GM13976 (cell line): ENCODE data around the gene POLR2L.

Experiments
- DNase-seq: peaks from one replicate; pipeline ENCODE4 v3.0.0; 2012; ENCODE audit warnings: low spot score
- in situ Hi-C: fragments of 300-500 bp; cut with MboI; formaldehyde crosslinking; loops from one replicate; pipeline ENCODE4 v1.12.0; 2022; ENCODE audit warnings: low sequenced_read_pairs, mixed read lengths, inconsistent platforms; ENCODE audit not compliant: unreplicated experiment
- TF ChIP-seq, protein P1 (sequence below): IDR thresholded peaks from 2 replicates; pipeline ENCODE4 v1.5.1; 2012; ENCODE audit warnings: borderline replicate concordance, mild to moderate bottlenecking; ENCODE audit not compliant: insufficient read depth; ENCODE audit errors: extremely low read depth, missing control alignments, control extremely low read depth

POLR2L gene

GRCh38 chr11:836274-836673 lies 6.1 kb downstream of the POLR2L start:
- TF ChIP-seq, protein P1, sequence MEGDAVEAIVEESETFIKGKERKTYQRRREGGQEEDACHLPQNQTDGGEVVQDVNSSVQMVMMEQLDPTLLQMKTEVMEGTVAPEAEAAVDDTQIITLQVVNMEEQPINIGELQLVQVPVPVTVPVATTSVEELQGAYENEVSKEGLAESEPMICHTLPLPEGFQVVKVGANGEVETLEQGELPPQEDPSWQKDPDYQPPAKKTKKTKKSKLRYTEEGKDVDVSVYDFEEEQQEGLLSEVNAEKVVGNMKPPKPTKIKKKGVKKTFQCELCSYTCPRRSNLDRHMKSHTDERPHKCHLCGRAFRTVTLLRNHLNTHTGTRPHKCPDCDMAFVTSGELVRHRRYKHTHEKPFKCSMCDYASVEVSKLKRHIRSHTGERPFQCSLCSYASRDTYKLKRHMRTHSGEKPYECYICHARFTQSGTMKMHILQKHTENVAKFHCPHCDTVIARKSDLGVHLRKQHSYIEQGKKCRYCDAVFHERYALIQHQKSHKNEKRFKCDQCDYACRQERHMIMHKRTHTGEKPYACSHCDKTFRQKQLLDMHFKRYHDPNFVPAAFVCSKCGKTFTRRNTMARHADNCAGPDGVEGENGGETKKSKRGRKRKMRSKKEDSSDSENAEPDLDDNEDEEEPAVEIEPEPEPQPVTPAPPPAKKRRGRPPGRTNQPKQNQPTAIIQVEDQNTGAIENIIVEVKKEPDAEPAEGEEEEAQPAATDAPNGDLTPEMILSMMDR: no peak
- DNase-seq: no peak
- in situ Hi-C loops: no loop called here

- TF ChIP-seq, protein P1: no peak
- DNase-seq: no peak
- in situ Hi-C loops: no loop called here
Measured at GRCh38 chr11:834371-835316, 7.7 kb downstream of the POLR2L start.

DNA sequence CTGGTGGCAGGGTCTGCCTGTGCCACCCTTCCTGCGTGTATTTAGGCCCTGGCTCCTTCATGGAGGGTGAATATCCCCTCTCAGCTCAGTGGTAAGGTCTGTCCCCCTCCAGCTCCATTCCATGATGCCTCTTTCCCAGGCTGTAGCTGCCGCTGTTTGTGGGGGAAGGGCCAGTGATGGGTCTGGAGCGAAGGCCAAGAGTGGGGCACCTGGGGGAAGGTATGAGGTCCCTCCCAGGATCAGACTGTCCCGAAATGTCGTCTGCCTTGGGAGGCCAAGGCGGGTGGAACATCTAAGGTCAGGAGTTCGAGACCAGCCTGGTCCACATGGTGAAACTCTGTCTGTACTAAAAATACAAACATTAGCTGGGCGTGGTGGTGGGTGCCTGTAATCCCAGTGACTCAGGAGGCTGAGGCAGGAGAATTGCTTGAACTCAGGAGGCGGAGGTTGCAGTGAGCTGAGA lies 8.4 kb downstream of the POLR2L start:
- TF ChIP-seq, protein P1: no peak
- in situ Hi-C loops: no loop called here
- DNase-seq: no peak

DNA sequence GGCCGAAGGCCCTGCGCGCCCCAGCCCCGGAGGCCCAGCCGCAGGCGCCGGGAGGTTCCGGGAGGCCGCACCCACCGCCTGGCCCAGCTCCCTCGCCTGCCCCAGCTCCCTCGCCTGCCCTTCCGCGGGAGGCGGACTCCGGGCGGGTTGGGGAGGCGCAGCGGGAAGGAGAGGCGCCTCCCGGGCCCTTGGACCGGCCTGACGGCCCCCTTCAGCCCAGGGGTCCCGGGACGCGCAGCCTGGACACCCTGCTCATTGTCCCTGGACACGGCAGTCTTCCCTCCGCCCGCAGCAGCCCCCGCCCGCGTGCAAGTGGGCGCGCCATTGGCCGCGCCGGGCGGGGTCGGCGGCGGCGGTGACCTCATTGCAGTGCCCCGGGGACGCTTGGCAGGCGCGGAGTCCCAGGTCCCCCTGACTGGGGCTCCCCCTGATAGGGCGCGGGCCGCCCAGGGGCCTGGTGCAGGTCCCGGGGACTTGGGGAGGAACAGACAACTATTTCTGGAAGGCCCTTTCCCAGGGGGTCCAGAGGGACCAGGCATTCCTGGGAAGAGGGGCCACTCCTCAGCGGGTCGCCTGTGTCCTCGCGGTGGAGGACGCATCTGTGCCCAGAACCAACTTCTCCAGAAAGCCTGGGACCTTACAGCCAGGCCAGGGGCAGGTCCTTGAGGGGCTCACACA lies 9.1 kb downstream of the POLR2L start:
- in situ Hi-C loops: no loop called here
- DNase-seq: peak; percentile 76
- TF ChIP-seq, protein P1: no peak

DNA sequence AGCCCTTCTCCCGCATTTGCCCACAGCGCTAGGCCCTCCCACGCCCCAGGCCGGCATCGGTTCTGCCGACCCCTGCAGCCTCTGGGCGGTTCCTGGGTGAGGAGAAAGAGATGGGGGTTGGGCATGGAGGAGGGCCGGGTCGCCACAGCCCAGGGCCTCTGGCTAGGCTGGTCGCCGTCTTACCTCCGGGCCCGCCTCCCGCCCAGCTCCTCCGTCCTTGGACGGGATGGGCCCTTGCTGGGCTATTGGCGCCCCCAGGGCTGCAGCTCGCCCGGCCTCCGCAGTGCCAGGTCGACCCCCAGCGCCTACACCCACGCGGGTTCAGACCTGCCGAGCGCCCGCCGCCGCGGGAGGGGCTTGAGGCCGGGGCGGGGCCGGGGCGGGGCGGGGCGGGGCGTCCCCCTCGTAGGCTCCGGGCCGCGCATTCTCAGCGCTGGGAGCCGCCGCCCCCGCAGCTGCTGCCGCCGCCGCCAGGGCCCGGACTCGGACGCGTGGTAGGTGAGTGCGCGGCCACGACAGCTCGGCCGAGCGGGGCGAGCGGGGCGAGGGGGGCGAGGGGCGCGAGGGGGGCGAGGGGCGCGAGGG lies 9.7 kb downstream of the POLR2L start, which contains the start of gene CD151:
Gene CD151, plus strand, starts transcription at position 424 of the 585 bp plus-strand sequence. CDS start 3,118 bp downstream, outside the sequence.
- TF ChIP-seq, protein P1: no peak
- in situ Hi-C loops: no loop called here
- DNase-seq: peak; percentile 86

- no peak for DNase-seq
- TF ChIP-seq, protein P1: no peak
- in situ Hi-C loops: no loop called here
Measured at GRCh38 chr11:831961-832528, 10.3 kb downstream of the POLR2L start.
